ENCODE data around the gene FCAMR. TPM values are rescaled to one million over a fixed set of nuclear protein-coding genes. Genes with fewer than 3 reads are reported as not detected.
A peak's percentile ranks its signal among the peaks of the same experiment; 100 is the strongest.

Gene FCAMR
- total and polyA plus RNA-seq, 2 experiments from 2014 or later: not detected

DNA sequence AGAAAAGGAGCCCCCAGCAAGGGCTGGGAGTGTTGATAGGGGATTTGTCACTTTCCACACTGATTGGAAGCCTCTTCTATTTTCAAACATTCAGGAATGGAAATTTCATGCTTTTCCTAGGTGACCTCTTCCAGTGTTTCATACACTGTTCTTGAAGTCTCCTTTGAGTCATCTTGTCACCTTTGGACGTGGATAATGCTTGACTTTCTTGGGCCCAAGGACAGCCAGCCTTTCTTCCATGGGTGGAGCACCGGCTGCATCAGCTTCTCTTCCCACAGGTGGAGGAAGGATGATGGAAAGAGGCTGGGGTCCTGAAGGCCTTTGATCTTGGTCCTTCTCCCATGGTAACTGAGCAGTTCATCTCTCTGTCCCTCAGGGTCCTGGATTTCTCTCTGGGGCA lies 12.1 kb downstream of the FCAMR start:
- no peaks in the 10 kb centered on the region for H3K9me3 ChIP-seq (ENCODE audit: low read depth)
- no peak for DNase-seq (ENCODE audit: low read depth in 1 of 2, low spot score in 1 of 2)
- TF ChIP-seq, protein P1, sequence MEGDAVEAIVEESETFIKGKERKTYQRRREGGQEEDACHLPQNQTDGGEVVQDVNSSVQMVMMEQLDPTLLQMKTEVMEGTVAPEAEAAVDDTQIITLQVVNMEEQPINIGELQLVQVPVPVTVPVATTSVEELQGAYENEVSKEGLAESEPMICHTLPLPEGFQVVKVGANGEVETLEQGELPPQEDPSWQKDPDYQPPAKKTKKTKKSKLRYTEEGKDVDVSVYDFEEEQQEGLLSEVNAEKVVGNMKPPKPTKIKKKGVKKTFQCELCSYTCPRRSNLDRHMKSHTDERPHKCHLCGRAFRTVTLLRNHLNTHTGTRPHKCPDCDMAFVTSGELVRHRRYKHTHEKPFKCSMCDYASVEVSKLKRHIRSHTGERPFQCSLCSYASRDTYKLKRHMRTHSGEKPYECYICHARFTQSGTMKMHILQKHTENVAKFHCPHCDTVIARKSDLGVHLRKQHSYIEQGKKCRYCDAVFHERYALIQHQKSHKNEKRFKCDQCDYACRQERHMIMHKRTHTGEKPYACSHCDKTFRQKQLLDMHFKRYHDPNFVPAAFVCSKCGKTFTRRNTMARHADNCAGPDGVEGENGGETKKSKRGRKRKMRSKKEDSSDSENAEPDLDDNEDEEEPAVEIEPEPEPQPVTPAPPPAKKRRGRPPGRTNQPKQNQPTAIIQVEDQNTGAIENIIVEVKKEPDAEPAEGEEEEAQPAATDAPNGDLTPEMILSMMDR (IDR thresholded peaks at IDR 0.05; ENCODE audit: low read depth, low read length): no peak
- H3K4me1 ChIP-seq (ENCODE audit: low read depth): peaks cover 9% of the 10 kb centered on the region
- no peaks in the 10 kb centered on the region for H3K27me3 ChIP-seq
- no peak overlapping the region for H3K27ac ChIP-seq
- no peaks in the 10 kb centered on the region for H3K36me3 ChIP-seq
- no peak overlapping the region for H3K4me3 ChIP-seq

DNA sequence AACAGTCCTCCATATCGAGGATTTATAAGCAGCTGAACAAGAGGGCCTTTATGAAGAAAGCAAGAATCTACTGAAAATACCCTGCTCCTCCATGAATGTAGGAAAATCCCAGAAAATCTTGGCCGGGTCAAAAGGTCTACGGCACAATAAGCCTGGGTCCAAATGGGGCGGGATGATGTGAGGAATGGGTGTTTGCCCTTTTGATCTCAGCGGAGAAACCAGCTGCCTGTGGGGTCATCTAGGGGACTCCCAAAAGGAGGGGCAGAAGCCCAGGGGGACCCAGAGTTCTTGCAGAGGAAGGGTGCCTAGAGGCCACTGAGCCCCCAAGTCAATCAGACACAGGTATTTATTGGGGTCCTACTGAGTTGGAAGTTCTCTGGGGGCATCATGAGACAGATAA lies 12.6 kb downstream of the FCAMR start:
- Histone ChIP-seq H3K4me3 (no peak overlapping the region), H3K27ac (no peak overlapping the region), H3K4me1 (ENCODE audit: low read depth) (peaks cover 9% of the 10 kb centered on the region), H3K36me3 (no peaks in the 10 kb centered on the region), H3K9me3 (ENCODE audit: low read depth) (no peaks in the 10 kb centered on the region), H3K27me3 (no peaks in the 10 kb centered on the region)
- DNase-seq (ENCODE audit: low read depth in 1 of 2, low spot score in 1 of 2): no peak
- TF ChIP-seq, protein P1 (IDR thresholded peaks at IDR 0.05; ENCODE audit: low read depth, low read length): no peak

- peaks cover 9% of the 10 kb centered on the region for H3K4me1 ChIP-seq (ENCODE audit: low read depth)
- no peak overlapping the region for H3K4me3 ChIP-seq
- H3K9me3 ChIP-seq (ENCODE audit: low read depth): no peaks in the 10 kb centered on the region
- no peaks in the 10 kb centered on the region for H3K36me3 ChIP-seq
- H3K27me3 ChIP-seq: no peaks in the 10 kb centered on the region
- TF ChIP-seq, protein P1 (IDR thresholded peaks at IDR 0.05; ENCODE audit: low read depth, low read length): no peak
- H3K27ac ChIP-seq: no peak overlapping the region
- peak; percentile 33 to 43 for DNase-seq (ENCODE audit: low read depth in 1 of 2, low spot score in 1 of 2)
Measured at GRCh38 chr1:206955476-206956451, 14.5 kb downstream of the FCAMR start.

DNA sequence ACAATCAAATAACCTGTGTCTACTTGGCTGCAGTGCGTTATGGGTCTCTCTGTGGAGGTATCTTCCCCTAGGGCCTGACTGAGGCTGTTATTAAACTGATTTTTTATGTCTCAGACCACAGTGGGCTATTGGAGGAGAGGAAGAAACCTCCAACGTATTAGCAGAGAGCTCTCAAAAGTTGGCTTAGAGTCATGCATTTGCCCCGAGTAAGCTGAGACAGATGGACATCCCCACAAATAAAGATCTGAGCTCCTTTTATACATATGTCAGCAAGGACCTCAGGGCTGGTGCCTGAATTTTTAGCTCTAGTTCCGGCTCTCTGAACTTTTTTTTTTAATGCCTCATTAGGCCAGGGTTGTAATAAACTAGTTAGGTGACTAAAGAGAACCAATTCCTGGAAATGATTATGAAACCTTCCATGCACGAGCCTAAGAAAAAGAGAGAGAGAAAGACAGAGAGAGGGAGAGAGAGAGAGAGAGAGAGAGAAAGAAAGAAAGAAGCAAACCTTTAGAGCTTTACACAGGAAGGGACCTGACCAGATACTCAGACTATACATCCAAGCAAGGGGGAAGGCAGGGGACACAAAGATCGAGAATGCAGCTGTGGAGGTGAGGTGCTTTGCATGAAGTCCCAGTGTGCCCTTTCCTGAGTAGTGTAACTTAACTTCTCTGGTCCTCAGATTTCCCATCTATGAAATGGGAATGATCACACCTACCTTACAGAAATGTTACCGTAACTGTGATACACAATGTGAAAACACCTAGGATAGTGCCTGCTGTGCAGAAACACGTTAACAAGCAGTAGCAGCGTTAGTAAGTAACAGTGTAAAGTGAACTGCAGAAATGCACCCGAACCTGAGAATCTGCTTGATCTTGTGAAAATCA lies 15.6 kb downstream of the FCAMR start:
- DNase-seq (ENCODE audit: low read depth in 1 of 2, low spot score in 1 of 2): no peak
- Histone ChIP-seq H3K9me3 (ENCODE audit: low read depth) (no peaks in the 10 kb centered on the region), H3K36me3 (no peaks in the 10 kb centered on the region), H3K4me3 (no peak overlapping the region), H3K27ac (no peak overlapping the region), H3K4me1 (ENCODE audit: low read depth) (peaks cover 9% of the 10 kb centered on the region), H3K27me3 (no peaks in the 10 kb centered on the region)
- TF ChIP-seq, protein P1 (IDR thresholded peaks at IDR 0.05; ENCODE audit: low read depth, low read length): no peak

GRCh38 chr1:206953626-206954025 lies 16.6 kb downstream of the FCAMR start:
- Histone ChIP-seq H3K27ac (no peak overlapping the region), H3K4me1 (ENCODE audit: low read depth) (peaks cover 9% of the 10 kb centered on the region), H3K27me3 (no peaks in the 10 kb centered on the region), H3K4me3 (no peak overlapping the region), H3K36me3 (no peaks in the 10 kb centered on the region), H3K9me3 (ENCODE audit: low read depth) (no peaks in the 10 kb centered on the region)
- DNase-seq (ENCODE audit: low read depth in 1 of 2, low spot score in 1 of 2): no peak
- TF ChIP-seq, protein P1 (IDR thresholded peaks at IDR 0.05; ENCODE audit: low read depth, low read length): no peak

Data from cardiac muscle cell (in vitro differentiated cells and primary cell).